ENCODE data around the gene GNG4.

GRCh38 chr1:235688096-235688495 is 38.5 kb upstream of the GNG4 start:
- no peak for TF ChIP-seq CTCF (IDR thresholded peaks at IDR 0.05; ENCODE audit: low read depth, low read length)
- no peak for TF ChIP-seq EZH2phosphoT487 (IDR thresholded peaks at IDR 0.05; ENCODE audit: low read depth)

All from OCI-LY3 (cell line).